Ishikawa (cell line): ENCODE measurements around the gene RAB25.

Source experiments
- EGR1 ChIP-seq: IDR thresholded peaks from 2 replicates; pipeline ENCODE4 v1.6.1; 2012
- EP300 ChIP-seq: IDR thresholded peaks from 2 replicates; pipeline ENCODE4 v1.6.1; 2012; ENCODE audit warnings: borderline replicate concordance

DNA sequence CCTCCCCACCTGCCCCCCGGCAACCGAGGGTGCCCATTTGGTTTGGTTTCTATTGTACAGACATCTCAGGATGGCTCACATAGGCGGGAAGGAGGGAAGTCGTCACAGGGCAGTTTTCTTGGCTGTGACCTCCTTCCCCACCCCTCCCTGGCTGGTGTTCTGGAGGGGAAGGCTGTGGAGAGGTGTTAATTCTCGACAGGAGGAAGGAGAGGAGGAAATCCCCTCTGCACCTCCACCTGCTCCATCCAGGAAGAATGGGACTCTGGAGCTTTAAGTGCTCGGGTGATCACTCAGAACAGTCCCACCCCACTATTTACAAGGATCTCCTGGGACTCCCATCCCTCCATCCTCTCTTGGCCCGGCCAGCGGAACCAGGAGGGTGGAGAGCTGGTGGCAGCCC, 13.7 kb downstream of the RAB25 start:
- no peak for TF ChIP-seq EP300
- TF ChIP-seq EGR1, result no peak
